Measurements from ENCODE around the gene PPDPF.
"Not testable (repeated sequence)": the region's sequence is repeated elsewhere in the genome, so short reads cannot be mapped to it uniquely, and the experiment has no call there.

PPDPF gene

GRCh38 chr20:63520504-63520933 is at the start of gene PPDPF:
TSS of gene PPDPF (plus strand) at chr20:63520765. CDS start at chr20:63521309, 544 bp downstream.
- no peak for DNase-seq

GRCh38 chr20:63471002-63471716 is 49.4 kb upstream of the PPDPF start:
- no peak for DNase-seq

- DNase-seq, result no peak
These were observed 48.9 kb upstream of the PPDPF start for GRCh38 chr20:63471717-63471980.

- DNase-seq, result no peak
These were observed 48.4 kb upstream of the PPDPF start, which contains the start of gene KCNQ2 for GRCh38 chr20:63471981-63472831. TSS of gene KCNQ2 (minus strand) at chr20:63472655. CDS start at chr20:63472463, 192 bp downstream.

GRCh38 chr20:63472862-63473390 is 47.6 kb upstream of the PPDPF start:
- no peak for DNase-seq

GRCh38 chr20:63473555-63474449 is 46.8 kb upstream of the PPDPF start:
- no peak for DNase-seq

GRCh38 chr20:63475209-63475608 is 45.4 kb upstream of the PPDPF start:
- DNase-seq, result no peak

GRCh38 chr20:63477061-63477616 is 43.4 kb upstream of the PPDPF start:
- DNase-seq, result no peak

- no peak for DNase-seq
These were observed 42.6 kb upstream of the PPDPF start for GRCh38 chr20:63477944-63478343.

- DNase-seq, result no peak
These were observed 41.9 kb upstream of the PPDPF start for GRCh38 chr20:63478346-63479302.

GRCh38 chr20:63479695-63480419 is 40.7 kb upstream of the PPDPF start:
- not testable (repeated sequence) for DNase-seq

GRCh38 chr20:63481503-63481902 is 39.1 kb upstream of the PPDPF start:
- DNase-seq, result no peak

GRCh38 chr20:63482021-63482587 is 38.5 kb upstream of the PPDPF start:
- DNase-seq, result no peak

GRCh38 chr20:63483834-63484233 is 36.7 kb upstream of the PPDPF start:
- no peak for DNase-seq

- DNase-seq, result no peak
These were observed 36.3 kb upstream of the PPDPF start for GRCh38 chr20:63484236-63484635.

- DNase-seq, result no peak
These were observed 35.7 kb upstream of the PPDPF start for GRCh38 chr20:63484651-63485403.

- no peak for DNase-seq
These were observed 34.2 kb upstream of the PPDPF start for GRCh38 chr20:63486300-63486855.

GRCh38 chr20:63487116-63487764 is 33.3 kb upstream of the PPDPF start:
- no peak for DNase-seq

GRCh38 chr20:63487781-63488241 is 32.8 kb upstream of the PPDPF start:
- no peak for DNase-seq
